Natural killer cell treated with Interleukin-12 subunit alpha and Interleukin-12 subunit beta and Interleukin-15 and Interleukin-18, amount 100 ng/mL, for 72 hours (primary cell): ENCODE measurements around the gene FAM72B. TPM values are rescaled to one million over a fixed set of nuclear protein-coding genes. Genes with fewer than 3 reads are reported as not detected.
"Not testable (repeated sequence)": the region's sequence is repeated elsewhere in the genome, so short reads cannot be mapped to it uniquely, and the experiment has no call there.

Experiments used
- ATAC-seq, 2 donors: fragments of 150-1000 bp; cut with Tn5 transposase in 1 of 2; sonication (Bioruptor Pico), chemical (Tn5 transposase) in 1 of 2; 2 replicates each; pipeline ENCODE4 v1.10.0; 2021
- DNase-seq: peaks from one replicate; pipeline ENCODE4 v3.0.0; 2022; ENCODE audit warnings: low spot score
- H3K27ac Mint-ChIP-seq, 2 donors: 1 replicate in 1 of 2; 2 replicates in 1 of 2; pipeline ENCODE4 v1.8.0; 2022; ENCODE audit warnings: mixed read lengths in 2 of 2, mild to moderate bottlenecking in 1 of 2, moderate library complexity in 1 of 2
- H3K27me3 Mint-ChIP-seq, 2 donors: 1 replicate in 1 of 2; 2 replicates in 1 of 2; pipeline ENCODE4 v1.8.0; 2022; ENCODE audit warnings: mixed read lengths in 2 of 2
- H3K36me3 Mint-ChIP-seq: one replicate; pipeline ENCODE4 v1.8.0; 2022; ENCODE audit warnings: mixed read lengths
- H3K4me1 Mint-ChIP-seq, 2 donors: 1 replicate in 1 of 2; 2 replicates in 1 of 2; pipeline ENCODE4 v1.8.0; 2022; ENCODE audit warnings: low read depth in 2 of 2, mixed read lengths in 2 of 2, mild to moderate bottlenecking in 1 of 2
- H3K4me3 Mint-ChIP-seq: one replicate; pipeline ENCODE4 v1.8.0; 2022; ENCODE audit warnings: mixed read lengths
- H3K9me3 Mint-ChIP-seq: 2 replicates; pipeline ENCODE4 v1.8.0; 2022; ENCODE audit warnings: mixed read lengths
- total RNA-seq, 2 donors: library from RNA; stranded (reverse); gene quantifications; one replicate each; pipeline ENCODE4 v1.2.3, GENCODE V29; 2022

Gene FAM72B
- total RNA-seq: 10 to 100 TPM; 10.5 to 25.5 TPM

DNA sequence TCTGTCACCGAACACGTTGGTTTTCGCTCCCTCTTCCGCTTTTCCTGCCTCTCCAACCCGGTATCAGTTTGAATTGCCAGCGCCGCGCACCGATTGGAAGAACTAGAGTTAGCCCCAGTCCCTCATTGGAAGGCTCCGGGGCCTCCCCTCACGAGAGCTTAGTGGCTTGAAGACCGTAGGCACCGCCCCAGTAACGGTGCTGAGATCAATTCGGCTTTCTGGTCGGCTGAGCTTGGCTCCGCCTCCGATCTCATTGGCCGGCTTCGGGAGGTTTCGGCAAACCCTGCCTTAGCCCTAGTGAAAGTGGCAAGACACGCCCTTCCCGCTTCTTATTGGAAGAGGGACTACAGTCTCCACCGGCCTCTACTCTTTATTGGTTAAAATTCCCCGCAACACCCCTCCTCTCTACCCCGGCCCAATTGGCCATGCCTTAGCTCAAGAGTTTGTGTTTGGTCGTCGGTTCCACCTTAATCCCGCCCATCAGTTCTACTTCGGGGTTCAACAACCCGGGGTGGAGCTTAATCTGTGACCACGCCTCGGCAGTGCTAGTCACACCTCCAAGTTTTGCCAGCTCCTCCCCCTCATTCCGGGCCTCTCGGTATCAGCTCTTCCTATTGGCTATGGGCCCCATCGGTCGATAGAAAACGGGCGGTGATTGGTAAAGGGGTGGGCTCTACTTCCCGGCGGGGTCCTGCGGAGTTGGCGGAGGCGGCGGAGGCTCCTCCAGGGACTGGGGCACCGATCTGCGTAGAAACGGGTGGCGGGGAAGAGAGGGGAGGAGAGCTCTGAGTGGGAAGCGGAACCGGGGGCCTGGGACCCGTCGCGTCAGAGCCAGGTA lies at the start of gene FAM72B, which contains the start of gene SRGAP2C:
TSS of gene FAM72B (minus strand) at position 51 of the 838 bp plus-strand sequence. CDS start 851 bp downstream, outside the sequence.
TSS of gene SRGAP2C (plus strand) at position 686 of the 838 bp plus-strand sequence. CDS start 2,472 bp downstream, outside the sequence.
- H3K36me3 Mint-ChIP-seq, H3K9me3 Mint-ChIP-seq, H3K27me3 Mint-ChIP-seq, H3K4me1 Mint-ChIP-seq: not testable (repeated sequence)
- ATAC-seq (peak; percentile 90 to 92), DNase-seq (peak; percentile 96)
- H3K27ac Mint-ChIP-seq: peak within 1 kb of the TSS; percentile 56 to 81
- H3K4me3 Mint-ChIP-seq: peak within 1 kb of the TSS; percentile 77

DNA sequence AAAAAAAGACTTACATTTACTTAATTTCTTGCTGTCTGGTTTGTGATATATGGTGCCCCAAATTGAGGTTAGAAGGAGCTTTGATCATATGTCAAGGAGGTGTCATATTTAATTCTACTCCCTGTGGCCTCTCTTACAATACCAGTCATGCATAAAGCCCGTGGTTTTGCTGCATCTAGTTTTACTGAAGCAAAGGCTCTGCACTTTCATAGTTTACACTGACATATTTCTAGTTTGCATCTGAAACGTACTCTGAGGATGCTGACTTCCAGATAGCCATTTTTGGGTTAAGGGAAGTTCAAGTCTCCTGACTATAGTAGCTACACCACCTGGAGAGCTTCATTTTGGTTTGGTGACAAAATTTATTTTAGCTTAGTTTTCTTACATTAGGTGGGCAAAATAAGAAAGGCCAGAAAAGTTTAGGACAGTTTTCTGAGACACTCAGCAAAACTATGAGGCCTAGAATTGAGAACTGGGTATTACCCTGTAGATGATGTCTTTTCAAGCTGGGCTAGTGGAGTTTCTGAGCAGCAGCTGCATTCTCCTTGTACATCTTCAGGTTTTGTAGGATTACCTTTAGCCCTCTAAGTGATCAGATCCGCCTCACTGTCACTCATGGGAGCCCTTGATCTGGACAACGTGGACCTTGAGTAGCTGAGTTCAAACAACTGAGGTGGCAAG lies 48.4 kb upstream of the FAM72B start:
- H3K27me3 Mint-ChIP-seq, ATAC-seq, H3K4me3 Mint-ChIP-seq, H3K4me1 Mint-ChIP-seq, H3K27ac Mint-ChIP-seq, DNase-seq, H3K36me3 Mint-ChIP-seq, H3K9me3 Mint-ChIP-seq: not testable (repeated sequence)

DNA sequence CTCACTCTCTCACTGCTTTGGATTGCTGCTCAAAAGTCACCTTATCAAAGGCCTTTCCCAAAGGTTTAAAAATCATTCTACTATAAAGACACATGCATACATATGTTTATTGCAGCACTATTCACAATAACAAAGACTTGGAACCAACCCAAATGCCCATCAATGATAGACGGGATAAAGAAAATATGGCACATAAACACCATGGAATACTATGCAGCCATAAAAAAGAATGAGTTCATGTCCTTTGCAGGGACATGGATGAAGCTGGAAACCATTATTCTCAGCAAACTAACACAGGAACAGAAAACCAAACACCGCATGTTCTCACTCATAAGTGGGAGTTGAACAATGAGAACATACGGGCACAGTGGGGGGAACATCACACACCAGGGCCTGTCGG lies 46.5 kb upstream of the FAM72B start:
- DNase-seq, H3K4me3 Mint-ChIP-seq, H3K36me3 Mint-ChIP-seq, H3K27ac Mint-ChIP-seq, H3K9me3 Mint-ChIP-seq, H3K27me3 Mint-ChIP-seq, ATAC-seq, H3K4me1 Mint-ChIP-seq: not testable (repeated sequence)

DNA sequence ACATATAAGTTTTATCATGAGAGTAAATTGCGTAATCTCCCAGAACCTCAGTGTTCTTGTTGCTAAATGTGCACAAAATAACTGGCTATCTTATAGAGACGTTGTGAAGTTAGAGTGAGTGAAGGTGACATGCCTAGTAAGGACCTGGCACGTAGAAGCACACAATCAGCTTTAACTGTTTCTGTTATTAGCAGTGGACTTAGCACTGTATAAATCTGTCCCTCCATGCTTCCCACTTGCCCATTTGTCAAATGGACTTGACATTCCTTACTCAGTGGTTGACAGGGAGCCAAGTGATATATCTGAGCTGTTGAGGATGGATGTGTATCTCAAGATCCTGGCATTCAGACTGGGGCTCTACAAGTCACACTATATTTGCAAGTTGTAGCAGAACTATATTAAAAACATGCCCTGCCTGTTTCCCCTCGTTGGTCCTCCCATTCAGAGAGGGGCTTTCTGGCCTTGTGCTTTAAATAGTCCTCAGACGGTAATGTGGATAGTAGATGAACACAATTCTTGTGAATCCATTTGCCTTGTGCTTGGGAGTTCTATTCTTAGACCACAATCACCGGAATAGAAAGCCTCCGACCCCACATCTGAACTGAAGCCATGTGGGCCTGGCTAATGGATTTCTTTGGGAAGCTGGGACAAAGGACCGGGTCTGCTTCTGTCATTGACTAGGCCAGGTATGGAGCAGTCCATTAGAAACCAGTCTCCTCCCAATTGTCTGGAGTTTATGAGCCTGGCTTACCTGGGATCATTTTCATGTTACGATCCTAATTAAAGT lies 43.6 kb upstream of the FAM72B start:
- H3K36me3 Mint-ChIP-seq, H3K9me3 Mint-ChIP-seq, H3K4me3 Mint-ChIP-seq, H3K27me3 Mint-ChIP-seq, DNase-seq, H3K4me1 Mint-ChIP-seq, ATAC-seq, H3K27ac Mint-ChIP-seq: not testable (repeated sequence)

- H3K27me3 Mint-ChIP-seq, H3K4me1 Mint-ChIP-seq, H3K36me3 Mint-ChIP-seq, H3K9me3 Mint-ChIP-seq, H3K4me3 Mint-ChIP-seq, DNase-seq, ATAC-seq, H3K27ac Mint-ChIP-seq: not testable (repeated sequence)
Measured at GRCh38 chr1:121226925-121227324, 42.8 kb upstream of the FAM72B start.

DNA sequence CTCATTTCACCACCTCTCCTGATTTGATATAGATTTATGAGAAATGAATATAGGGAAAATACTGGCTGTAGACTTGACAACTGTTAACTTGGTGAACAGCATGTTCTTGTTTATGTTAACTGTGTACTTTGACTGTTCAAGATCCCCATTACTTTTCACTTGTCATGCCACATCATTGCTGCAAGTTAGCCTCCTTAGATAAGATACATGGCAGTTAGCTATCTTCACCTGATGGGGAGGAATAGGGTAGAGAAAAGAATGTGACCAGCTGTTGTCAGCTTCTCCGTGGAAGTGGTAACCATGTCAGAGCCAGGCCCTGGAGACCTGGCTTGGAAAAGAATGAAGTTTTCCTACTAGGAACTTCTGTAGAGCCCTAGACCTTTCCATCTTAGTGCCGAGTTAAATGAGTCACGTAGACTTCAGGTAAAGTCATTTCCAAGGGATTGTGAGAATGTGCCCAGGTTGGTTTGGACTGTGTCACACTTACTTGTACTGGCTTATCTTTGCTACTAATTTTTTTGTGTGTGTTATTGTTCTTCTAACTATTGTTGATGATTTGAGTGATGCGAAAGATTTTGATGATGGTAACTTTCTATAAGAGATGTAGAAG lies 42.3 kb upstream of the FAM72B start:
- ATAC-seq, H3K4me3 Mint-ChIP-seq, H3K27me3 Mint-ChIP-seq, H3K9me3 Mint-ChIP-seq, DNase-seq, H3K4me1 Mint-ChIP-seq, H3K36me3 Mint-ChIP-seq, H3K27ac Mint-ChIP-seq: not testable (repeated sequence)

- H3K9me3 Mint-ChIP-seq, H3K27ac Mint-ChIP-seq, H3K36me3 Mint-ChIP-seq, H3K4me1 Mint-ChIP-seq, H3K4me3 Mint-ChIP-seq, DNase-seq, H3K27me3 Mint-ChIP-seq: not testable (repeated sequence)
- peak; percentile 95 to 97 for ATAC-seq
Measured at GRCh38 chr1:121224714-121225113, 40.6 kb upstream of the FAM72B start.

DNA sequence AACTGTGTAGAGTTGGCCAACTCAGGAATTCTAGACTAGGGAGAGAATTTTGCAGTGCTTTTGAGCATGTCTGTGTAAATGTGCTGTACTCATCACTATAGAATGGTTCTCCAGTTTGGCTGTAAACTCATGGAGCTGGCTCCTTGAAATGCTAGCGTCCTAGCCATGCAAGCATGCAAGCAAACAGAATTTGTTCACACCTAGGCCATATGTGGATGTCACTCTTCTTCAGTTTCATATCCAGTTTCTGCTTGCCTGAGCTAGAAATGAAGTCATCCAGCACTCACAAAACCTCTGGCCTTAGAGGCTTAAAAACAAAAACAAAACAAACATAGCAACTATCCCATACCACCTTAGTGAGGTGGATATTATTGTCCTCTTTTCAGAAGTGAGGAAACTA lies 37.6 kb upstream of the FAM72B start:
- not testable (repeated sequence) for H3K27me3 Mint-ChIP-seq, DNase-seq, H3K4me1 Mint-ChIP-seq, H3K27ac Mint-ChIP-seq, H3K9me3 Mint-ChIP-seq, H3K36me3 Mint-ChIP-seq, H3K4me3 Mint-ChIP-seq
- ATAC-seq: peak; percentile 54 to 74

DNA sequence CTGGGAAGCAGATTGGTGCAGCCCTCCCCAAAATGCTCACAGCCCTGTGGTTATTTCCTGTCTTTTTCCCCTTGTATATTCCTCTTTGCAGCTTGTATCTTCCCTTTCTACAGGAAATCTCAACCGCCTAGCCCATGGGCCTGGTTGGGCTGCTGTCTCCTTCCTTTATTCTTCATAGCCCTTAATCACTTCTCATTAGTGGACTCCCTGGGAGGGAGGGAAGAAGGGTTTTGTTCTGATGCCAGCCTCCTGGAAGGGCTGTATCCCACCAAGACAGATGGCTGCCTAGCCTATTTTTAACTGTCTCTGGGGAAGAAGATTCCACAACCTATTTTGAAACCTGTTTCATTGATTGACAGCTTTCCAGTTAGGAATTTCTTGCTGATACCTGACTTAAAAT lies 32.5 kb upstream of the FAM72B start:
- not testable (repeated sequence) for H3K27ac Mint-ChIP-seq, H3K4me1 Mint-ChIP-seq, H3K27me3 Mint-ChIP-seq, ATAC-seq, H3K9me3 Mint-ChIP-seq, H3K36me3 Mint-ChIP-seq, DNase-seq, H3K4me3 Mint-ChIP-seq

DNA sequence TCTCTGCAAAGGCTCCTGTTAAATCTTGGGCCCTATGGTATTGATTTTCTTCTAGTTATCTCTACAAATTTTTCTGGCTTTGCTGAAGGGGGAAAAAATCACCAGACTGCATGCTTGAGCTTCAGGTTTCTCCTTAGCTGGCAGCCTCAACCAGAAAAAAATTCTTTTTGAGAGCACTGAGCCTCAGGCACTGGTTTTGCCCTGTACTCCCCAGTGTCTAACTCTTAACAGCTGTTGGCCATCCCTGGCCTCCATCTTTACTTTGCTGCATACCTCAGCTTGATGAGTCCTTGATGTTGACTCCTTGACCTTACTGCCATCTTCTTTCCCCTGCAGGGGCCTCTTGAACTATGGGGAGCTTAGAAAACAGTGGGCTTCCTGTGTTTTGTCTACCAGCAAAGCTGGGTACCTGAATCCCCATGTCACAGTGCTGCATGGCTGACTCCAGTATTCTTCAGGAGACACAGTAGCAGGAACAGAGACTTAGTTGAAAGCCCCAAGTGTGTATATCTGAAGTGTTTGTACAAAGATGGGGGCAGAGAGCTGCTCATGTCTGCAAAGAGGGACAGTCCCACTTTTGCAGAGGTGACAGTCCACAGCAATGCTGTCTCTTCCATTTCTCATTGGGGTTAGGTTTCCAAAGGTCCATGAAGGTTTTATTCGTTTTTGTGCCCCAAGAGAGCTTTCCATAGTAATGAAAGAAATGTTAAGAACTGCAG lies 31.7 kb upstream of the FAM72B start:
- ATAC-seq, H3K27ac Mint-ChIP-seq, H3K9me3 Mint-ChIP-seq, H3K36me3 Mint-ChIP-seq, H3K27me3 Mint-ChIP-seq, DNase-seq, H3K4me3 Mint-ChIP-seq, H3K4me1 Mint-ChIP-seq: not testable (repeated sequence)

GRCh38 chr1:121214544-121215156 lies 30.5 kb upstream of the FAM72B start:
- not testable (repeated sequence) for H3K9me3 Mint-ChIP-seq, H3K36me3 Mint-ChIP-seq

GRCh38 chr1:121213491-121213890 lies 29.4 kb upstream of the FAM72B start:
- not testable (repeated sequence) for H3K4me1 Mint-ChIP-seq, DNase-seq, H3K27me3 Mint-ChIP-seq, H3K9me3 Mint-ChIP-seq, ATAC-seq, H3K27ac Mint-ChIP-seq, H3K4me3 Mint-ChIP-seq, H3K36me3 Mint-ChIP-seq

More at GRCh38 chr1:121214544-121215156, 30.5 kb upstream of the FAM72B start:
- not testable (repeated sequence) for DNase-seq, ATAC-seq, H3K27ac Mint-ChIP-seq, H3K27me3 Mint-ChIP-seq, H3K4me3 Mint-ChIP-seq, H3K4me1 Mint-ChIP-seq

DNA sequence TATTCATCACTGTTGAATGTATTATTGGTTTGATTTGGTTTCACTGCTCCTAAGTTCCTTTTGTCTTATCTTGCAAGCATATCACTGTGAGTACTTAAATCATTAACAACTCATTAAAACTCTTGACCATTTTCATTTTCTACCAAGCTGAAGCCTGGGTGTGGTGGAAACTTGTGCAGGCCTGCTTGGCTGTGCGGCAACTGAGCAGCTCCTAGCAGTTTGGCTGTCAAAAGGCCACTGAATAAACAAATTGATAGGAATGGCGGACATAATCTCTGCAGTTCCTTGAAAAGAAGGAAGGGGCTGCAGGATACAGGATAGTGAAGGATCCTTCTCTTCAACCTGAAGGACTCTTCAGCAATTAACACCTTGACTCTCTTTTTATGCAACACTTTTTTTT lies 26.6 kb upstream of the FAM72B start:
- not testable (repeated sequence) for H3K4me3 Mint-ChIP-seq, H3K36me3 Mint-ChIP-seq, H3K27me3 Mint-ChIP-seq, H3K9me3 Mint-ChIP-seq, H3K27ac Mint-ChIP-seq, DNase-seq, H3K4me1 Mint-ChIP-seq, ATAC-seq
